ENCODE results near the gene FARP1.

- TF ChIP-seq CTCF (IDR thresholded peaks at IDR 0.05) (no peak), EP300 (IDR thresholded peaks at IDR 0.05) (no peak), POLR2A (IDR thresholded peaks at IDR 0.05; ENCODE audit: low read depth) (no peak), POLR2AphosphoS5 (IDR thresholded peaks at IDR 0.05) (no peak)
These were observed 130.4 kb downstream of the FARP1 start for GRCh38 chr13:98273067-98273823.

Data from esophagus muscularis mucosa (tissue), 4 donors.